Ovary (tissue), 9 donors: ENCODE measurements around the gene CPPED1. TPM values are rescaled to one million over a fixed set of nuclear protein-coding genes. Genes with fewer than 3 reads are reported as not detected.

ENCODE experiments used
- DNase-seq, 5 donors: peaks; one replicate each; pipeline ENCODE4 v3.0.0-alpha.2; 2019 to 2020
- H3K27ac ChIP-seq, 2 donors: fragments of 200-600 bp; one replicate each; pipeline versions ENCODE4 v1.5.1 to v1.8.0; 2019 to 2022
- H3K27me3 ChIP-seq: fragments of 200-600 bp; one replicate; pipeline ENCODE4 v1.8.0; 2022
- H3K36me3 ChIP-seq: fragments of 200-600 bp; sonication (generic); one replicate; pipeline ENCODE4 v1.5.1; 2019
- H3K4me1 ChIP-seq: one replicate; pipeline ENCODE4 v1.8.1; 2013; ENCODE audit warnings: mild to moderate bottlenecking, moderate library complexity; ENCODE audit not compliant: insufficient read depth
- H3K4me3 ChIP-seq: fragments of 200-600 bp; sonication (generic); one replicate; pipeline ENCODE4 v1.5.1; 2017
- H3K9me3 ChIP-seq, 2 donors: fragments of 200-600 bp in 1 of 2; sonication (generic) in 1 of 2; one replicate each; pipeline versions ENCODE4 v1.5.1 to v1.8.1; 2013 to 2019; ENCODE audit warnings: mild to moderate bottlenecking in 1 of 2, moderate library complexity in 1 of 2
- EP300 ChIP-seq: sonication (generic); formaldehyde crosslinking; IDR thresholded peaks from one replicate; pipeline ENCODE4 v1.6.1; 2017; ENCODE audit warnings: antibody characterized with exemption
- POLR2A ChIP-seq: fragments of 450-650 bp; IDR thresholded peaks from one replicate; pipeline ENCODE4 v1.6.1; 2017; ENCODE audit warnings: antibody characterized with exemption, mild to moderate bottlenecking, moderate library complexity
- WGBS, 3 donors: extraction: QIAGEN DNeasy Blood & Tissue Kit in 1 of 3; methylation state at CpG; one replicate each; pipeline versions ENCODE4 v1.1.5 to v1.1.7; 2013 to 2017; 5-methylcytosine and 5-hydroxymethylcytosine counted together
- intact Hi-C, 4 donors: fragments of 100-400 bp; cut with DNase I; formaldehyde crosslinking; loops; one replicate each; pipeline versions ENCODE4 v1.11.0 to v1.15.1; 2022 to 2023
- polyA plus RNA-seq, 2 donors: library from polyadenylated mRNA; stranded (reverse); fragments of 200-250 nt in 1 of 2; fragments of 350-450 nt in 1 of 2; fragmentation: Illumina TruSeq in 1 of 2; extraction: RNeasy Lipid Tissue Mini Kit (QIAGEN cat#74804) in 1 of 2; gene quantifications; one replicate each; pipeline ENCODE4 v1.2.3, GENCODE V29; 2013 to 2014
- total RNA-seq, 7 donors: library from RNA; depleted of rRNA in 2 of 7; stranded (reverse); fragments of >200 nt in 2 of 7; fragmentation: NEBNext Ultra II Directional in 3 of 7; extraction: Animal tissue kit (Norgen Biotek cat#: 25700) in 3 of 7; gene quantifications; one replicate each; pipeline versions ENCODE4 v1.1.0 to v1.2.4, GENCODE V29; 2016 to 2023
- TF ChIP-seq, protein P1 (sequence below), 3 donors: fragments of 450-650 bp in 2 of 3; fragments of 200-600 bp in 1 of 3; IDR thresholded peaks; one replicate each; pipeline versions ENCODE4 v1.5.1 to v1.8.0; 2016 to 2022; ENCODE audit warnings: antibody characterized with exemption in 3 of 3, mild to moderate bottlenecking in 1 of 3
- donor health status: DM: no; HTN: no; CAD: no; lungs with moderate emphysema.
- donor health status: DM: no; HTN: no; CAD: no.
- donor health status: Bipolar disorder and iron deficiency.
- donor health status: DM: yes; HTN: yes; CAD: no.
- donor health status: DM: no; HTN: no; CAD: no.
- donor health status: DM: yes; HTN: yes; CAD: no.

CPPED1 gene
- total and polyA plus RNA-seq, 9 donors = 6.0 to 23.3 (median 13.0) TPM

GRCh38 chr16:12763517-12763916 lies 40.2 kb downstream of the CPPED1 start:
- Histone ChIP-seq H3K27me3 (no peaks in the 10 kb centered on the region), H3K9me3 (no peaks in the 10 kb centered on the region), H3K36me3 (no peaks in the 10 kb centered on the region), H3K4me3 (no peak overlapping the region), H3K27ac (no peak overlapping the region), H3K4me1 (no peaks in the 10 kb centered on the region)
- DNase-seq = no peak
- intact Hi-C loops = no loop called here
- WGBS, 3 donors = 85 to 90% (median 88%) methylated on average over 3 of the region's 3 CpGs
- TF ChIP-seq, protein P1, sequence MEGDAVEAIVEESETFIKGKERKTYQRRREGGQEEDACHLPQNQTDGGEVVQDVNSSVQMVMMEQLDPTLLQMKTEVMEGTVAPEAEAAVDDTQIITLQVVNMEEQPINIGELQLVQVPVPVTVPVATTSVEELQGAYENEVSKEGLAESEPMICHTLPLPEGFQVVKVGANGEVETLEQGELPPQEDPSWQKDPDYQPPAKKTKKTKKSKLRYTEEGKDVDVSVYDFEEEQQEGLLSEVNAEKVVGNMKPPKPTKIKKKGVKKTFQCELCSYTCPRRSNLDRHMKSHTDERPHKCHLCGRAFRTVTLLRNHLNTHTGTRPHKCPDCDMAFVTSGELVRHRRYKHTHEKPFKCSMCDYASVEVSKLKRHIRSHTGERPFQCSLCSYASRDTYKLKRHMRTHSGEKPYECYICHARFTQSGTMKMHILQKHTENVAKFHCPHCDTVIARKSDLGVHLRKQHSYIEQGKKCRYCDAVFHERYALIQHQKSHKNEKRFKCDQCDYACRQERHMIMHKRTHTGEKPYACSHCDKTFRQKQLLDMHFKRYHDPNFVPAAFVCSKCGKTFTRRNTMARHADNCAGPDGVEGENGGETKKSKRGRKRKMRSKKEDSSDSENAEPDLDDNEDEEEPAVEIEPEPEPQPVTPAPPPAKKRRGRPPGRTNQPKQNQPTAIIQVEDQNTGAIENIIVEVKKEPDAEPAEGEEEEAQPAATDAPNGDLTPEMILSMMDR (IDR thresholded peaks at IDR 0.05) = no peak
- TF ChIP-seq POLR2A = no peak
- TF ChIP-seq EP300 = no peak

- H3K36me3 ChIP-seq = no peaks in the 10 kb centered on the region
- H3K4me3 ChIP-seq = no peak overlapping the region
- H3K27me3 ChIP-seq = no peaks in the 10 kb centered on the region
- H3K27ac ChIP-seq = no peak overlapping the region
- intact Hi-C loops = no loop called here
- no peak for TF ChIP-seq EP300
- no peak for TF ChIP-seq POLR2A
- TF ChIP-seq, protein P1 (IDR thresholded peaks at IDR 0.05) = no peak
- WGBS, 3 donors = 92 to 95% (median 95%) methylated on average over 12 of the region's 12 CpGs
- no peaks in the 10 kb centered on the region for H3K9me3 ChIP-seq
- no peaks in the 10 kb centered on the region for H3K4me1 ChIP-seq
- DNase-seq = no peak
These were observed 42.7 kb downstream of the CPPED1 start for GRCh38 chr16:12760819-12761611.

DNA sequence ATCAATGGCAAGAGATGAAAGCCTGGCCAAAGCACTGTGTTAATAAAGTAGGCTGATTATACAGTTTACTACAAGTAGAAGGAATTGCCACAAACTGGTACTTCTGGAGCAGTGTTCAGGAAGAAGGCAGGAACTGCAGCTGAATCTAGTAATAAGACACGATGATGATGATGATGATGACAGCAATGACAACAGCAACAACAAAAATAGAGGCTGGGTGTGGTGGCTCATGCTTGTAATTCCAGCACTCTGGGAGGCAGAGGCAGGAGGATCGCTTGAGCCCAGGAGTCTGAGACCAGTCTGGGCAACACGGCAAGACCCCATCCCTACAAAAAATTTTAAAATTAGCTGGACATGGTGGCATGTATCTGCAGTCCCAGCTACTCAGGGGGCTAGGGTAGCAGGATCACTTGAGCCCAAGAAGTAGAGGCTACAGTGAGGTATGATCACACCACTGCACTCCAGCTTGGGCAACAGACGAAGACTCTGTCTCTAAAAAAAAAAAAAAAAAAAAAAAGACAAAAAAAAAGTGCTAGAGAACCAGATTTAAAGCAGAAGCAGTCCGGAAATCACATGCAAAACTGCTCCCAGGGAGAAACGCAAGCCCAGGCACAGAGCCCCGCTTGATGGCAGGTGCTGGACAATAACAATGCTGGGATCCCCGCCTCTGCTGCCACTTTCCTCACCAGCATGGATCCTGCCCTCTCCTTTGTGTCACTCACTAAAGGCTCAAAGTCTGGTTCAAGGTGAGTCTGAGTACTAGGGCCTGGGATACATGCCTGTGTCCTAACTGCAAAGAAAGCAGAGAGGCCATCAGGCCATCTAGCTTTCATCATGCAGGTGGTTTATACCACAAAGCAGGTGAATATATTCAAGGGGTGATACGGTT lies 44.8 kb downstream of the CPPED1 start:
- Histone ChIP-seq H3K4me1 (no peaks in the 10 kb centered on the region), H3K9me3 (no peaks in the 10 kb centered on the region), H3K4me3 (no peak overlapping the region), H3K27ac (no peak overlapping the region), H3K36me3 (no peaks in the 10 kb centered on the region), H3K27me3 (no peaks in the 10 kb centered on the region)
- no peak for DNase-seq
- TF ChIP-seq, protein P1 (IDR thresholded peaks at IDR 0.05) = no peak
- TF ChIP-seq EP300 = no peak
- TF ChIP-seq POLR2A = no peak
- WGBS, 3 donors = 87 to 90% (median 87%) methylated on average over 9 of the region's 9 CpGs
- intact Hi-C loops = no loop called here

DNA sequence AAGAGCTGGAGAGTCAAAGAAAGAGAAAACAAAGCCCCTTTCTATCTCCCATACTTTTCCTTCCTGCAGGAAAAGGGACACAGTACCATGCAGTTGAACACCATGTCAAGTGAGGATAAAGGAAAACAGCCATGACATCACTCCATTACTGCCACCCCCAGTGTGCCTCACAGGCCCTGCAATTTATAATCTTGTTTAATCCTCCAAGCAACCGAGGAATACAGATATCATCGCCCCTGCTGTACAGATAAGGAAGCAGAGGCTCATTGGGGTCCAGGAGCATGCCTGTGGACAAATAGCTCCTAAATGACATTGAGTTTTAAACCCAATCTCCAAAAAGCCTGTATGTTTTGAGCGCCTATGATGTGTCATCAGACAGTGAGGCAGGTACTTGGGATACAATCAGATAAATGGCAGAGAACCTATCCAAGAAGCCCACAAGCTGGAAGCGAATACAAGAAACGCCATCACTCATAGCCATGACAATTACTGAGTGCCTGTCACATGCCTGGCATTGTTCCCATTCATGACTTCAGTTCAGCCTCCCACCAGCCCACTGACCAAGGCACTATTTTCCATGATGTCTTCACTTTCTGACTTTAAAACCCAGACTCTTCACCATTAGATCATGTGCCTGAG lies 45.5 kb downstream of the CPPED1 start:
- H3K4me1 ChIP-seq = no peaks in the 10 kb centered on the region
- H3K9me3 ChIP-seq = no peaks in the 10 kb centered on the region
- WGBS, 3 donors = 67 to 74% (median 68%) methylated on average over 5 of the region's 5 CpGs
- H3K27me3 ChIP-seq = no peaks in the 10 kb centered on the region
- H3K36me3 ChIP-seq = no peaks in the 10 kb centered on the region
- no peak for DNase-seq
- H3K27ac ChIP-seq = no peak overlapping the region
- intact Hi-C loops = no loop called here
- TF ChIP-seq POLR2A = no peak
- TF ChIP-seq EP300 = no peak
- H3K4me3 ChIP-seq = no peak overlapping the region
